ENCODE measurements around the gene SPP2.

Gene SPP2

GRCh38 chr2:234026693-234027254, 23.7 kb upstream of the SPP2 start:
- H3K4me1 Mint-ChIP-seq (ENCODE audit: low read depth), result peaks cover 18% of the 10 kb centered on the region
- peaks cover 13% of the 10 kb centered on the region for H3K9me3 Mint-ChIP-seq
- intact Hi-C loops (cut with micrococcal nuclease), result no loop called here
- H3K27me3 Mint-ChIP-seq, result peaks cover 17% of the 10 kb centered on the region
- no peak overlapping the region for H3K4me3 Mint-ChIP-seq
- no peaks in the 10 kb centered on the region for H3K36me3 Mint-ChIP-seq (ENCODE audit: low read depth)
- H3K27ac Mint-ChIP-seq, result no peak overlapping the region

GRCh38 chr2:234027641-234028040, 22.9 kb upstream of the SPP2 start:
- H3K4me1 Mint-ChIP-seq (ENCODE audit: low read depth), result peaks cover 18% of the 10 kb centered on the region
- H3K27ac Mint-ChIP-seq, result no peak overlapping the region
- intact Hi-C loops (cut with micrococcal nuclease), result no loop called here
- H3K36me3 Mint-ChIP-seq (ENCODE audit: low read depth), result no peaks in the 10 kb centered on the region
- H3K4me3 Mint-ChIP-seq, result no peak overlapping the region
- peaks cover 17% of the 10 kb centered on the region for H3K27me3 Mint-ChIP-seq
- peaks cover 13% of the 10 kb centered on the region for H3K9me3 Mint-ChIP-seq

- Mint-ChIP-seq H3K27me3 (peaks cover 17% of the 10 kb centered on the region), H3K9me3 (peaks cover 10% of the 10 kb centered on the region), H3K27ac (no peak overlapping the region), H3K36me3 (ENCODE audit: low read depth) (no peaks in the 10 kb centered on the region), H3K4me1 (ENCODE audit: low read depth) (peaks cover 18% of the 10 kb centered on the region), H3K4me3 (no peak overlapping the region)
- intact Hi-C loops (cut with micrococcal nuclease), result no loop called here
Observed at GRCh38 chr2:234029150-234029733, 21.3 kb upstream of the SPP2 start.

- Mint-ChIP-seq H3K4me1 (ENCODE audit: low read depth) (peaks cover 11% of the 10 kb centered on the region), H3K36me3 (ENCODE audit: low read depth) (no peaks in the 10 kb centered on the region), H3K9me3 (peaks cover 21% of the 10 kb centered on the region), H3K27me3 (peaks cover 15% of the 10 kb centered on the region), H3K4me3 (no peak overlapping the region), H3K27ac (no peak overlapping the region)
- intact Hi-C loops (cut with micrococcal nuclease), result no loop called here
Observed at GRCh38 chr2:234031207-234031606, 19.3 kb upstream of the SPP2 start.

- Mint-ChIP-seq H3K9me3 (peaks cover 32% of the 10 kb centered on the region), H3K4me3 (no peak overlapping the region), H3K36me3 (ENCODE audit: low read depth) (no peaks in the 10 kb centered on the region), H3K27ac (no peak overlapping the region), H3K4me1 (ENCODE audit: low read depth) (no peaks in the 10 kb centered on the region), H3K27me3 (peaks cover 4% of the 10 kb centered on the region)
- intact Hi-C loops (cut with micrococcal nuclease), result no loop called here
Observed at GRCh38 chr2:234032279-234032856, 18.1 kb upstream of the SPP2 start.

- peaks cover 32% of the 10 kb centered on the region for H3K9me3 Mint-ChIP-seq
- intact Hi-C loops (cut with micrococcal nuclease), result no loop called here
- no peak overlapping the region for H3K27ac Mint-ChIP-seq
- no peak overlapping the region for H3K4me3 Mint-ChIP-seq
- H3K27me3 Mint-ChIP-seq, result peaks cover 2% of the 10 kb centered on the region
- no peaks in the 10 kb centered on the region for H3K36me3 Mint-ChIP-seq (ENCODE audit: low read depth)
- H3K4me1 Mint-ChIP-seq (ENCODE audit: low read depth), result no peaks in the 10 kb centered on the region
Observed at GRCh38 chr2:234033174-234033573, 17.3 kb upstream of the SPP2 start.

- H3K27me3 Mint-ChIP-seq, result peaks cover 2% of the 10 kb centered on the region
- H3K4me3 Mint-ChIP-seq, result no peak overlapping the region
- intact Hi-C loops (cut with micrococcal nuclease), result no loop called here
- H3K36me3 Mint-ChIP-seq (ENCODE audit: low read depth), result no peaks in the 10 kb centered on the region
- H3K27ac Mint-ChIP-seq, result no peak overlapping the region
- H3K4me1 Mint-ChIP-seq (ENCODE audit: low read depth), result no peaks in the 10 kb centered on the region
- H3K9me3 Mint-ChIP-seq, result peaks cover 32% of the 10 kb centered on the region
Observed at GRCh38 chr2:234033885-234034284, 16.6 kb upstream of the SPP2 start.

GRCh38 chr2:234038076-234038802, 12.3 kb upstream of the SPP2 start:
- H3K27ac Mint-ChIP-seq, result no peak overlapping the region
- no peak overlapping the region for H3K4me3 Mint-ChIP-seq
- no peaks in the 10 kb centered on the region for H3K4me1 Mint-ChIP-seq (ENCODE audit: low read depth)
- peaks cover 32% of the 10 kb centered on the region for H3K9me3 Mint-ChIP-seq
- peaks cover 4% of the 10 kb centered on the region for H3K27me3 Mint-ChIP-seq
- H3K36me3 Mint-ChIP-seq (ENCODE audit: low read depth), result no peaks in the 10 kb centered on the region
- intact Hi-C loops (cut with micrococcal nuclease), result no loop called here

GRCh38 chr2:234044157-234044556, 6.3 kb upstream of the SPP2 start:
- intact Hi-C loops (cut with micrococcal nuclease), result no loop called here
- no peaks in the 10 kb centered on the region for H3K9me3 Mint-ChIP-seq
- no peaks in the 10 kb centered on the region for H3K36me3 Mint-ChIP-seq (ENCODE audit: low read depth)
- no peak overlapping the region for H3K4me3 Mint-ChIP-seq
- no peak overlapping the region for H3K27ac Mint-ChIP-seq
- peaks cover 5% of the 10 kb centered on the region for H3K27me3 Mint-ChIP-seq
- H3K4me1 Mint-ChIP-seq (ENCODE audit: low read depth), result no peaks in the 10 kb centered on the region

GRCh38 chr2:234046521-234046920, 4.0 kb upstream of the SPP2 start:
- Mint-ChIP-seq H3K27me3 (peaks cover 5% of the 10 kb centered on the region), H3K9me3 (no peaks in the 10 kb centered on the region), H3K36me3 (ENCODE audit: low read depth) (no peaks in the 10 kb centered on the region), H3K4me1 (ENCODE audit: low read depth) (no peaks in the 10 kb centered on the region), H3K27ac (no peak overlapping the region), H3K4me3 (no peak overlapping the region)
- intact Hi-C loops (cut with micrococcal nuclease), result no loop called here

GRCh38 chr2:234047361-234047760, 3.1 kb upstream of the SPP2 start:
- Mint-ChIP-seq H3K9me3 (no peaks in the 10 kb centered on the region), H3K36me3 (ENCODE audit: low read depth) (no peaks in the 10 kb centered on the region), H3K27me3 (peaks cover 4% of the 10 kb centered on the region), H3K4me3 (no peak overlapping the region), H3K27ac (no peak overlapping the region), H3K4me1 (ENCODE audit: low read depth) (no peaks in the 10 kb centered on the region)
- intact Hi-C loops (cut with micrococcal nuclease), result no loop called here

- Mint-ChIP-seq H3K9me3 (no peaks in the 10 kb centered on the region), H3K36me3 (ENCODE audit: low read depth) (no peaks in the 10 kb centered on the region), H3K4me3 (no peak overlapping the region), H3K27me3 (peaks cover 4% of the 10 kb centered on the region), H3K27ac (no peak overlapping the region), H3K4me1 (ENCODE audit: low read depth) (no peaks in the 10 kb centered on the region)
- intact Hi-C loops (cut with micrococcal nuclease), result no loop called here
Observed at GRCh38 chr2:234048049-234048448, 2.5 kb upstream of the SPP2 start.

GRCh38 chr2:234051374-234052070, 1.0 kb downstream of the SPP2 start:
- no peaks in the 10 kb centered on the region for H3K36me3 Mint-ChIP-seq (ENCODE audit: low read depth)
- intact Hi-C loops (cut with micrococcal nuclease), result no loop called here
- H3K27me3 Mint-ChIP-seq, result peaks cover 4% of the 10 kb centered on the region
- H3K27ac Mint-ChIP-seq, result no peak overlapping the region
- H3K4me1 Mint-ChIP-seq (ENCODE audit: low read depth), result no peaks in the 10 kb centered on the region
- no peak overlapping the region for H3K4me3 Mint-ChIP-seq
- H3K9me3 Mint-ChIP-seq, result no peaks in the 10 kb centered on the region

GRCh38 chr2:234058881-234059280, 8.4 kb downstream of the SPP2 start:
- Mint-ChIP-seq H3K27me3 (peaks cover 8% of the 10 kb centered on the region), H3K27ac (no peak overlapping the region), H3K9me3 (no peaks in the 10 kb centered on the region), H3K4me1 (ENCODE audit: low read depth) (no peaks in the 10 kb centered on the region), H3K36me3 (ENCODE audit: low read depth) (no peaks in the 10 kb centered on the region), H3K4me3 (no peak overlapping the region)
- intact Hi-C loops (cut with micrococcal nuclease), result no loop called here

All from dendritic cell treated with granulocyte-macrophage colony-stimulating factor and Interleukin-4, amounts not matched to agents 40 ng/mL and 50 ng/mL, for 4 days (primary cell).